HG03442 (cell line): Measurements from ENCODE around the gene FAAH.

Source experiments
- ATAC-seq: cut with Tn5 transposase; IDR thresholded peaks from one replicate; pipeline ENCODE4 v1.9.1; 2021; ENCODE audit warnings: mild to moderate bottlenecking, moderate library complexity; ENCODE audit not compliant: unreplicated experiment

Gene FAAH

DNA sequence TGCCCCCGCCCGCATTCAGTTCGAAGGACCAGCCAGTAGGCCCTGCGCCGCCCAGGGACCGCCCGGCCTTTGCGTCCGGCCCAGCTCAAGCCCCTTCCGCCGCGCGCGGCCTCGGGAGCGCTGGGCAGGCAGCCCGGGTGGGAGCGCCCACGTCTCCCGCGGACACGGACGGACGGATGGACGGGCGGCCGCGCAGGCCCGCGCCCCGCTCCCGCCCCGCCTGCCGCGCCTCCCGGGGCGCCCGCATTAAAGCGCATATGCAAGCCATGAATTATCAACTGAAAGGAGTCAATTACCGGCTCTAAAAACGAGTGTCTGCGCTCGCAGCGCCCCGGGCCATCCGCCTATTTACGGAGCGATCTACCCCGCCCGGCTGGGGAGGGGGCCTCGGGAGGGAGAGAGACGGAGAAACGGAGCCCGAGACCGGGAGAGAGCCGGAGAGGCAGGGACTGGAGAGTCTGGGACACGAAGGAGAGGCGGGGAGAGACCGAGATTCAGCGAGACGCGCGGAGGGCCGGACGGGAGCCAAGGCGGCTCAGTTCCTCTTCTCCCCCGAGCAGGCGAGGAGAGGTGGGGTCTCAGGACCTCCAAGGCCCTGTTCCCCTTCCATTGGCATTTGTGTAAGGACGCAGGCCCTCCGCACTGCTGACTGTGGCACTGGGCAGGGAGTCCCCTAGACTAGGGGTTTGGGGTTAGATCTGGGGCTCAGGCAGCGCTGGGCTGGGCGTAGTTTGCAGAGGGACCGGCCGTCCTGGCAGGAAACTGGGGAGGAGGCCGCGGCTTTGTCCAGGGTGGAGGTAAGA lies 54.2 kb downstream of the FAAH start:
- ATAC-seq: no peak

DNA sequence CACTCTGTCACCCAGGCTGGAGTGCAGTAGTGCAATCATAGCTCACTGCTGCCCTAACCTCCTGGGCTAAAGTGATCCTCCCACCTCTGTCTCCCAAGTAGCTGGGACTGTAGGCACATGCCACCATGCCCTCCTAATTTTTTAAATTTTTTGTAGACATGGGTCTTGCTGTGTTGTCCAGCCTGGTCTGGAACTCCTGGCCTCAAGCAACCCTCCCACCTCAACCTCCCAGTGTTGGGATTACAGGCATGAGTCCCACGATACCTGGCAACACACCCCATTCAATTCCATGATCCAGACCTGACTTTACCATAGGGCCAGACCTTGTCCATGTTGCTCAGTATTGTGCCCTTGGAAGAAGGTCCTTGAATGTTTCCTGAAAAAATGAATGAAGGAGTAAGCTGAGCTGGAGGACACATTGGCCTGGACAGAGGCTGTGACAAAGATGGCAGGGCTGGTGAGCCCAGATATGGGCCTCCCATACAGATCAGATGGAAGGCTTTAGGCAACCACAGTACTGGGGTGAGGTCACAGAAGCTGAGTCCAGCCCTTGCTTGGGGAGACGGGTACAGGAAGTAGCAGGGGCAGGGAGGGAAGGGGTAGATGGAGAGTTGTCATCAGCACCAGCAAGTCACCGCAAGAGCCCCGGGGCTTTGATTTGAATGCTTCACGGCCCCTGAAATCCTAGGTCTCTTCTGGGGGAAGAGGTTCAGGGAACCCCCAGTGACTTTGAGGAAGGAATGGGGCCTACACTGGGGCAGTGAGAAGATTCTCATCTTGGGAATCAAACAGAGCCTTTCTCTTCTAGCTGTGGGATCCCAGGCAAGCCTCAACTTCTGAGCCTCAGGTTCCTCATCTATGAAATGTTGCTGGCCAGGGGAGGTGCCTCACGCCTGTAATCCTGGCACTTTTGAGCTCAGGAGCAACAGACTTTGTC lies 55.4 kb downstream of the FAAH start:
- no peak for ATAC-seq

DNA sequence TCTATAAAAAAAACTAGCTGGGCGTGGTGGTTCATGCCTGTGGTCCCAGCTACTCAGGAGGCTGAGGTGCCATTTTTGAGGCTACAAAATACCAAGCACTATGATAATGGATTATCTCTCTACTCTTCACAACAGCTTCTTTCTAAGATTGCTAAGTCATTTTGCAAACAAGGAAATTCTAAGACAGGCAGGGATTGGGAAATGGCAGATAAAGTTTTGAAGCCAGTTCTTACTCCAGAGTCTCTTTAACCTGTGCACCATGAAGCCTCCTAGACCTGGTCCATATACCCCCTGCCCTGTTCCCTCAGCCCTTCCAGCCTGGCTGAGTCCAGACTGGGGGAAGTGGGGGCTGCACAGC lies 56.0 kb downstream of the FAAH start:
- ATAC-seq: no peak

- no peak for ATAC-seq
These were observed 58.1 kb downstream of the FAAH start for GRCh38 chr1:46451948-46452930.

DNA sequence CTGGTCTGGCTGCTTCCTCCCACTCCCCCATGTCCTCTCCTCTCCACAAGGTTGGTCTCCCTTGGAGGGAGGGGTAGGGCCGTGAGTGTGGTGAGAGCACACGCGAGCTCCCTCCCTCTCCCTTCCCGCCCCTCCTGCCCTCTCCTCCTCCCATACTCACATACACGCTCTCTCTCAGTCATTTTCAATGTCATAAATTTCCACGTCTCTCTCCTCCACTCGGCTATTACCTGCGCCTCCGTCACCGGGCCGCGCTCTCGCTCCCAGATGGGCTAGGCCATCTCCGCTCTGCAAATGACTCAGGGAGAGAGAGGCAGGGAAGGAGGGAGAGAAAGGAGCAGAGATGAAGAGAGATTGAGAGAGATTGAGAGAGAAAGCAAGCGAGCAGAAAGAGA lies 58.8 kb downstream of the FAAH start:
- no peak for ATAC-seq

GRCh38 chr1:46453449-46453848 lies 59.3 kb downstream of the FAAH start:
- ATAC-seq: no peak

DNA sequence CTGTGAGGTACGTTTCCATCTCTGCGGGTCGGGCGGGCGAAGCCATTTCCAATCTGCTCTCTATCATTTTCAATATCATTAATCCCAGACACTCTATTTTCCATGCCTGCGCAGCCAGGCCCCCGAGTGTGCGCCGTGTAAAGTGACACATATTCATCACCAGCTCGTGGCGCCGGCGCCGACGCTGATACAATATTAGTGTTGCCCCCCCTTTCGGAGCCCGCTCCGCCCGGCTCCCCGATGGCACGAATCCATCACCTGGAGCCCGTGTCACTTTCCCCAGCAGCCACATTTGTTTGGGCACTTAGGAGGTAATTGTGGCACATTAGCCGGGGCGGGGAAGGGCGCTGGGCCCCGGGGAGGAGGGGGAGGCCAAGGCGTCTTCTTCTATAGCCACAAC lies 61.8 kb downstream of the FAAH start:
- no peak for ATAC-seq

DNA sequence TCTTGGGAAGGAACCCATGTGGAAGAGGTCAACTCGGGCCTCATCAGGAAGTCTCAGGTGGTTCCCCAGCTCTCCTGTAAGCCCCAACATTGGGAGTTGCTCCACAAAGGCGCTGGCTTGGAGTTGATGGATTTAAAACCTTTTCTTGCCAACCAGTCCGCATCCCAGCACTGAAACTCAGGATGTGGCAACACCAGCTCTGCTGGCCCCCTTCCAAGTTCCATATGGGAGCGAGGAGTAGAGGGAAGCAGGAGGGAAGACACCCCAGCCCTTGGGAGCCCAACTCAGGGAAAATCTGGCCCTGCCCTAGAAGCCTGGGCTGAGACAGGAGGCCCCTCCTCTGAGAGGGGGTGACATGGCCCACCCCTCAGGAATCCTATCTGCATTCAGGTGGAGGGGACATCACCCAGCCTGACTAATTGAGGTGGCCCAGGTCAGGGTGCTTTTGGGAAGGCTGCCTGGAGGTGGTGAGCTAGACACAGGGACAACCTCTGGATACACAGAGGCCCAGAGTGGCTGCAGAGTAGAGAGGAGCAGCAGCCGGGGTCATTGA lies 62.4 kb downstream of the FAAH start:
- ATAC-seq: no peak

DNA sequence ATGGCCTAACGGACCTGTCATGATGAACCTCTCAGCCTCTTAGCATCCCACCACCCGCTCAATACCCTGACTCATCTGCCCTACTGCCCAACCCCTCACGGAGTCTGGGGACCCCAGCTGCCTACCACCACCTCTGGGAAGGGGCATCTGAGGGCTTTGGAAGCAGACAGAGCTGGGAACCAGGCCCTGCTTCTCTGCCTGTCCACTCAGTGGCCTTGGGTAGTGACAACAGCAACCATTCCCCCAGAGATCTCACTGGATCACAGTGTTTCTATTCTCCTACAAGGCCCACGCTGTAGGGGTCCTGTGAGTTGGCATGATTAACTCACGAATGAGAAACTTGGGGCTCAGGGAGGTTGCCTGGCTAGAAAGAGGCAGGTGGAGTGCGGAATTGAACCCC lies 63.1 kb downstream of the FAAH start:
- no peak for ATAC-seq

GRCh38 chr1:46458190-46458589 lies 64.1 kb downstream of the FAAH start:
- ATAC-seq: no peak

- no peak for ATAC-seq
These were observed 64.7 kb downstream of the FAAH start for GRCh38 chr1:46458846-46459245.

- ATAC-seq: no peak
These were observed 65.2 kb downstream of the FAAH start for GRCh38 chr1:46459315-46459714.

GRCh38 chr1:46461017-46461808 lies 67.1 kb downstream of the FAAH start:
- no peak for ATAC-seq

- no peak for ATAC-seq
These were observed 67.8 kb downstream of the FAAH start for GRCh38 chr1:46461809-46462448.
